SK-N-SH treated with all-trans-retinoic acid at 6 μM for 48 hours (cell line): ENCODE results near the gene SMG9.

Experiments
- ATAC-seq: fragments of 200-7000 bp; cut with Tn5 transposase; 3 replicates; pipeline ENCODE4 v1.9.1; 2020; ENCODE audit warnings: mild to moderate bottlenecking, moderate library complexity
- ARNTL ChIP-seq: fragments of 450-650 bp; formaldehyde crosslinking; IDR thresholded peaks from 2 replicates; pipeline ENCODE4 v1.5.0; 2020; ENCODE audit warnings: low read depth, mild to moderate bottlenecking, moderate library complexity, borderline replicate concordance
- CREB5 ChIP-seq: fragments of 250-450 bp; sonication (Bioruptor Pico); IDR thresholded peaks from 2 replicates; pipeline ENCODE4 v1.5.1; 2020; ENCODE audit warnings: low read depth, mild to moderate bottlenecking, moderate library complexity
- ESRRG ChIP-seq: fragments of 250-450 bp; sonication (Bioruptor Pico); IDR thresholded peaks from 2 replicates; pipeline ENCODE4 v1.6.1; 2021; ENCODE audit warnings: mild to moderate bottlenecking
- GLIS3 ChIP-seq: fragments of 250-450 bp; sonication (Bioruptor Pico); IDR thresholded peaks from 2 replicates; pipeline ENCODE4 v1.5.0; 2020; ENCODE audit warnings: mild to moderate bottlenecking, moderate library complexity
- ISL1 ChIP-seq: fragments of 250-450 bp; sonication (Bioruptor Pico); IDR thresholded peaks from 2 replicates; pipeline ENCODE4 v2.1.2; 2022; ENCODE audit warnings: mild to moderate bottlenecking, moderate library complexity
- POU6F1 ChIP-seq: fragments of 250-450 bp; sonication (Bioruptor Pico); IDR thresholded peaks from 2 replicates; pipeline ENCODE4 v1.8.0; 2021; ENCODE audit warnings: low read depth, mild to moderate bottlenecking, moderate library complexity, borderline replicate concordance
- PPARA ChIP-seq: fragments of 250-450 bp; sonication (Bioruptor Pico); IDR thresholded peaks from 2 replicates; pipeline ENCODE4 v1.5.0; 2020; ENCODE audit warnings: mild to moderate bottlenecking, borderline replicate concordance
- RARB ChIP-seq: fragments of 250-450 bp; sonication (Bioruptor Pico); IDR thresholded peaks from 2 replicates; pipeline ENCODE4 v1.8.0; 2021; ENCODE audit warnings: mild to moderate bottlenecking, moderate library complexity
- SNAI2 ChIP-seq: fragments of 250-450 bp; sonication (Bioruptor Pico); IDR thresholded peaks from 2 replicates; pipeline ENCODE4 v1.5.0; 2020; ENCODE audit warnings: mild to moderate bottlenecking, moderate library complexity
- TCF4 ChIP-seq: fragments of 250-450 bp; sonication (Bioruptor Pico); IDR thresholded peaks from 2 replicates; pipeline ENCODE4 v1.8.0; 2021; ENCODE audit warnings: mild to moderate bottlenecking, moderate library complexity, borderline replicate concordance
- TSHZ2 ChIP-seq: fragments of 250-450 bp; sonication (Bioruptor Pico); IDR thresholded peaks from 2 replicates; pipeline ENCODE4 v1.5.0; 2020; ENCODE audit warnings: mild to moderate bottlenecking, moderate library complexity
- ZC3H10 ChIP-seq: fragments of 250-450 bp; sonication (Bioruptor Pico); IDR thresholded peaks from 2 replicates; pipeline ENCODE4 v1.5.1; 2021; ENCODE audit warnings: mild to moderate bottlenecking, moderate library complexity
- ZFP3 ChIP-seq: fragments of 250-450 bp; sonication (Bioruptor Pico); IDR thresholded peaks from 2 replicates; pipeline ENCODE4 v1.5.0; 2020; ENCODE audit warnings: mild to moderate bottlenecking, moderate library complexity
- ZFP30 ChIP-seq: fragments of 450-650 bp; formaldehyde crosslinking; IDR thresholded peaks from 2 replicates; pipeline ENCODE4 v1.5.0; 2022; ENCODE audit warnings: mild to moderate bottlenecking, moderate library complexity
- ZNF565 ChIP-seq: fragments of 450-650 bp; formaldehyde crosslinking; conservative IDR thresholded peaks from 2 replicates; pipeline ENCODE4 v1.5.0; 2020; ENCODE audit warnings: low read depth, mild to moderate bottlenecking, moderate library complexity
- ZNF70 ChIP-seq: fragments of 450-650 bp; formaldehyde crosslinking; IDR thresholded peaks from 2 replicates; pipeline ENCODE4 v1.5.0; 2020; ENCODE audit warnings: mild to moderate bottlenecking, moderate library complexity
- ZNF8 ChIP-seq: fragments of 450-650 bp; formaldehyde crosslinking; IDR thresholded peaks from 2 replicates; pipeline ENCODE4 v1.5.0; 2020; ENCODE audit warnings: mild to moderate bottlenecking, moderate library complexity
- TF ChIP-seq, protein P1 (sequence below): fragments of 250-450 bp; sonication (Bioruptor Pico); IDR thresholded peaks from 2 replicates; pipeline ENCODE4 v1.8.0; 2020; ENCODE audit warnings: mild to moderate bottlenecking, moderate library complexity, borderline replicate concordance

Gene SMG9

GRCh38 chr19:43699506-43700394 lies 55.0 kb downstream of the SMG9 start:
- TF ChIP-seq, protein P1, sequence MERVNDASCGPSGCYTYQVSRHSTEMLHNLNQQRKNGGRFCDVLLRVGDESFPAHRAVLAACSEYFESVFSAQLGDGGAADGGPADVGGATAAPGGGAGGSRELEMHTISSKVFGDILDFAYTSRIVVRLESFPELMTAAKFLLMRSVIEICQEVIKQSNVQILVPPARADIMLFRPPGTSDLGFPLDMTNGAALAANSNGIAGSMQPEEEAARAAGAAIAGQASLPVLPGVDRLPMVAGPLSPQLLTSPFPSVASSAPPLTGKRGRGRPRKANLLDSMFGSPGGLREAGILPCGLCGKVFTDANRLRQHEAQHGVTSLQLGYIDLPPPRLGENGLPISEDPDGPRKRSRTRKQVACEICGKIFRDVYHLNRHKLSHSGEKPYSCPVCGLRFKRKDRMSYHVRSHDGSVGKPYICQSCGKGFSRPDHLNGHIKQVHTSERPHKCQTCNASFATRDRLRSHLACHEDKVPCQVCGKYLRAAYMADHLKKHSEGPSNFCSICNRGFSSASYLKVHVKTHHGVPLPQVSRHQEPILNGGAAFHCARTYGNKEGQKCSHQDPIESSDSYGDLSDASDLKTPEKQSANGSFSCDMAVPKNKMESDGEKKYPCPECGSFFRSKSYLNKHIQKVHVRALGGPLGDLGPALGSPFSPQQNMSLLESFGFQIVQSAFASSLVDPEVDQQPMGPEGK (CRISPR knock-in tag) = no peak
- no peak for TF ChIP-seq TCF4 (CRISPR knock-in tag)
- no peak for TF ChIP-seq ZFP30 (CRISPR knock-in tag)
- no peak for TF ChIP-seq RARB (CRISPR knock-in tag)
- no peak for TF ChIP-seq SNAI2 (CRISPR knock-in tag)
- no peak for TF ChIP-seq ZC3H10 (CRISPR knock-in tag)
- TF ChIP-seq ZNF70 (CRISPR knock-in tag) = no peak
- no peak for TF ChIP-seq TSHZ2 (CRISPR knock-in tag)
- no peak for TF ChIP-seq GLIS3 (CRISPR knock-in tag)
- ATAC-seq = peak; percentile 19

DNA sequence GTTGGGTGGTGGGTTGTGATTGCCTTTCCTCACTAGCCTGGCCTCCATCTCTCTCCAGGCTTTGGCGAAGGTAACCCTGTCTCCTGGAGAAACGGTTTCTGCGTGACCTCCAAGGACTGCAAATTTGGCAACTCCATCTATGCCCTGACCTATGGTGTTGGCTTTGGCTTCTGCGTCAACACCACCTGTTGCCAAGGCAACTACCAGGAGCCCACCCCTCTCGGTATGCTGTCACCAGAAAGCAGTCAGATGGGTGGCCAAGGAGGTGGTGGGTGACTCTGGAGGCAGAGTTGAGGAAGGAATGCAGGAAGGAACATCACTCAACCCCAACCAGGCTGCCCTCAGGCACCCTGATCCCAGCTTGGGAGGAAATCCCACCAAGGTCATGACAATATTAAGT lies 57.5 kb downstream of the SMG9 start:
- no peak for ATAC-seq
- TF ChIP-seq ZC3H10 (CRISPR knock-in tag) = no peak
- no peak for TF ChIP-seq PPARA (CRISPR knock-in tag)
- TF ChIP-seq ESRRG (CRISPR knock-in tag) = no peak
- no peak for TF ChIP-seq SNAI2 (CRISPR knock-in tag)
- TF ChIP-seq GLIS3 (CRISPR knock-in tag) = no peak

- ATAC-seq = no peak
- TF ChIP-seq ZNF565 (CRISPR knock-in tag) (no peak), ESRRG (CRISPR knock-in tag) (no peak), ARNTL (CRISPR knock-in tag) (no peak), PPARA (CRISPR knock-in tag) (no peak), RARB (CRISPR knock-in tag) (no peak), TCF4 (CRISPR knock-in tag) (no peak), POU6F1 (CRISPR knock-in tag) (no peak), CREB5 (CRISPR knock-in tag) (no peak), TSHZ2 (CRISPR knock-in tag) (no peak), ZC3H10 (CRISPR knock-in tag) (no peak), ZNF70 (CRISPR knock-in tag) (no peak), GLIS3 (CRISPR knock-in tag) (no peak), ISL1 (no peak), ZFP3 (no peak), ZNF8 (no peak)
Measured at GRCh38 chr19:43695985-43696704, 58.6 kb downstream of the SMG9 start.
